HG02763 (cell line): Measurements from ENCODE around the gene MICAL3.

ENCODE experiments used
- ATAC-seq: cut with Tn5 transposase; IDR thresholded peaks from one replicate; pipeline ENCODE4 v1.9.1; 2021; ENCODE audit warnings: mild to moderate bottlenecking, moderate library complexity; ENCODE audit not compliant: unreplicated experiment

Gene MICAL3

DNA sequence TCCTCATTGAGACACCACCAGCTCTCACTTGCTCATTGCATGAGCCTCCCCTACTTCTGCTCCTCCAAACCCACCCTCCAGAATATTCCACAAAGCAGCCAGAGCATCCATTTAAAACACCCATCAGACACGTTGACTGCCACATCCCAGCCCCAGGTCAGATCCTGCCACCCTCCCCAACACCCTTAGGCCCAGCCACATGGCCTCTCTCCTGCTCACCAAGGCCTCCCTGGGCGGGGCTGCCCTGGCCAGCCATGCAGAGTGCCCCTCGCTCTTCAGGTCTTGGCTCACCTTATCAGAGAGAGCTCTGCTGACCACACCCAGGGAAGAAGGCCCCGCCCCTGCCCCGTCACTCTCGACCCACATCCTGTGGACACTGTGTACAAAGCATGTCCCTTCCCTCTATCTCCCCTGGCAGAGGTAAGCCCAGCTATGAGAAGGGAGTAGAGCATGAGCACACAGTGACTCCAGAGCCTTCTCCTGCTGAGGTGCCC lies 106.8 kb downstream of the MICAL3 start:
- no peak for ATAC-seq

- ATAC-seq: no peak
Measured at GRCh38 chr22:17916226-17916889, 108.0 kb downstream of the MICAL3 start.

GRCh38 chr22:17915676-17916075 lies 108.7 kb downstream of the MICAL3 start:
- ATAC-seq: no peak

DNA sequence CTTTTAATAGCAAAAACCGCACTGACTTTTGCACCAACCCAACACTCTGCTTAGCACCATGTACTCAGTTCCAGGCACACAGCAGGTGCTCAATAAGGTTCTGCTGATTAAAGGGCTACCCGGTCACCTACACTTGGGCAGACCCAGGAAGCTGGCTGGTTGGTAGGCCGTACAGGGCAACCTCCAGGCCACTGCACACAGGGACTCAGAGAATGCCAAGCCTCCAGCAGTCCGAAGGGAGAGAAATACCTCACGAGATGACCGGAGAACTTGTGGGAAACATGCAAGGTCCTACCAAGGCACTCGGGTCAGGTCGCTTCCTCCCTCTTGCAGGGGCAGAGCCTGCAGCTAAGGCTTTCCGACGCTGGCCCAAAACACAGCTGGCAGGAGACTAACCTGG lies 109.2 kb downstream of the MICAL3 start:
- ATAC-seq: no peak

DNA sequence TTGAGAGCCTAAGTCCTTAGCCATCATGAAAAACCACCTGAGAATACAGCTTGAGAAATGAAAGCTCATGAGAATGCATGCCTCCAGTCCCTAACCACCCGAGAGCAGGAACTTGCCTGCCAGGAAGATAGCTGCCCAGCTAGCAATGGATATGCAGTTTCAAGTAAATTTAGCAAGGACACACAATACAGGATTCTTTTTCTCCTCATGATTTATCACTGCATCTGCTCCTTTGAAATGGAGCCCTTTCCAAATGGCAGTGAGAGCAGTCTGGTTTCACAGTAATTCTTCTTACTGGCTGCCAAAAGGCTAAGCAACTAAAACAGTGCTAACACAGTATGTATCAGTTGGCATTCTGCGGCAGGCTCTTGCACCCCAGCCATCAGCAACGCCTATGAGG lies 109.9 kb downstream of the MICAL3 start:
- ATAC-seq: no peak

DNA sequence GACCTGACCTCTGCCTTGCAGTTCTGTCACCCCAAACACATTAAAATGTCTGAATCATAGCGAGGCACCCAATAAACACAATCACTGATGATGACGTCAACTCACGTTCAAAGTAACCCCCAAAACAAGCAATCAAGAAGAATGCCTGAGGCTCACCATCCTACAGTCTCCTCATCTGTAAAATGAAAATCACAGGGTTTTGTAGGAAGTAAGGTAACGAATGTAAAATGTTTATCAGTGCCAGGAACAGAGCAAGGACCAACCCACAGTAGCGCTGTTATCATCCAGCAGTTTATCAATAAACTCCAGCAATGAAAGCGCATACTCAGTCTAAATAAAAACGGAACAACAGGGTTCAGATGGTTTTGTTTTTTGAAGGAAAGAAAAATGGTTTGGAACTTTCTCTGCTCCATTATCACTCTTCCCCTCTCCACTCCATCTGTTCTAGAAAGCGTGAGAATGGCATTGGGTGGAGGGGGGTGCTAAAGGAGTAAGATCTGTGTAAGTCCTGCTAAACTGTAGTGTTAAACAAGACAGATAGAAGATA lies 110.5 kb downstream of the MICAL3 start:
- ATAC-seq: no peak

- no peak for ATAC-seq
Measured at GRCh38 chr22:17912945-17913721, 111.2 kb downstream of the MICAL3 start.

- ATAC-seq: no peak
Measured at GRCh38 chr22:17911887-17912286, 112.5 kb downstream of the MICAL3 start.

DNA sequence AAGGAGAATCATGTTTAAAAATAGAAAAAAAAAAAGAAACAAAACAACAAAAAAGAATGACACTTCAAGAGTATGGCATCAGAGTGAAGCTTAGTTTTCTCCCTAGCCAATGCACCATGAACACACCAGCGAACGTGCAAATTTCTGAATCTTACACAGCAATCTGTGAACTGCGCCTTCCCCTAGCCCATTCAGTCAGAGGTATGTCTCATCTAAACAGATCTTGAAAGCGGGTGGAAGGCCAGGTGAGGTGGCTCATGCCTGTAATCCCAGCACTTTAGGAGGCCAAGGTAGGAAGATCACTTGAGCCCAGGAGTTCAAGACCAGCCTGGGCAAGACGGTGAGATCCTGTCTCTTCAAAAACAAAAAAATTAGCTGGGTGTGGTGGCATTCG lies 113.1 kb downstream of the MICAL3 start:
- ATAC-seq: no peak

DNA sequence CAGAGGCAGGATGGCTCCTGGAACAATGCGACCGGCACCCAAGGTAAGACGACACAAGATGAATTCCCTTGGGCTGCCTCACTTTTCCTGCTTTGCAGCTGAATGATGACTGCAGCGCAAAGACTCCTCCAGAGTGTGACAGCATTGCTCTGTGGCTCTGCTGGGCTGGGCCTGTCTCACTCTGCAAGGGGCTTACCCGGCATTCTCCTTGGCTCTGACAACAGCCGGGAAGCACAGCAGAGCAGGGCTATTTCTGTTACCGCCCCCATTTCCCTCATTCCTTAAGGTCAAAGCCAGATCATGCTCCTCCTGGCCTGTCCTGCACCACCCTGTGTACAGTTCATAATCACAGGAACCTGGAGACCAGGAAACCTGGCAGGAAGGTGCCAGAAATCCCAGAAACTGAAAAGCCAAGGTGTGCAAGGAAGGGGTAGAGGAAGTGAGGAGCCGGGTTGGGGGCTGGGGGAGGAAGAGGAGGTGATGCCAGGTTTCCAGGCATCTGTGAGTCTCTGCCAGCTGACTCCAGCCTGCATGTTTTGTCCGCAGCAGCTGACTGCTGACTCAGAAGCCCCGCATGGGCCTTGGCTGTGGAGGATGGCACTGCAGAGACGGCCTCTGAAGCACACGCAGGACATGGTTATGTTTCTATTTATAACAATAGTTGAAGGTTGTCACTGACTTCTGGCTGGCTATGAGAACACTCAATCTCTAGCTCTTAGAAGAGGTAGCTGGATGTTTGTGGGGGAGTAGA lies 113.6 kb downstream of the MICAL3 start:
- ATAC-seq: no peak

DNA sequence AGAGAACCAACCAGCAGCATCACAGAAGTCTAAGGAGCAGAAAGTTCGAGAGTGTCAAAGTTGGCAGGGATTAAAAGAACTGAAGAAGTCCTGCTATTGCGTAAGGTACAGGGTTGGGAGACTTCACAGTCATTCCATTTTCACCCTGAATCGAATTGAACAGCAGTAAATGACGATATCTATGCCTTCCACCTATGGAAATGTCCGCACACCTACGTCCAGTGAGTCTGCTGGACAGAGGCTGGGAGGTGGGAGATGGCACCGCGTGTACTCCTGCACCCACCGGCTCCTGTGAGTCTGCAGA lies 116.7 kb downstream of the MICAL3 start:
- ATAC-seq: no peak

DNA sequence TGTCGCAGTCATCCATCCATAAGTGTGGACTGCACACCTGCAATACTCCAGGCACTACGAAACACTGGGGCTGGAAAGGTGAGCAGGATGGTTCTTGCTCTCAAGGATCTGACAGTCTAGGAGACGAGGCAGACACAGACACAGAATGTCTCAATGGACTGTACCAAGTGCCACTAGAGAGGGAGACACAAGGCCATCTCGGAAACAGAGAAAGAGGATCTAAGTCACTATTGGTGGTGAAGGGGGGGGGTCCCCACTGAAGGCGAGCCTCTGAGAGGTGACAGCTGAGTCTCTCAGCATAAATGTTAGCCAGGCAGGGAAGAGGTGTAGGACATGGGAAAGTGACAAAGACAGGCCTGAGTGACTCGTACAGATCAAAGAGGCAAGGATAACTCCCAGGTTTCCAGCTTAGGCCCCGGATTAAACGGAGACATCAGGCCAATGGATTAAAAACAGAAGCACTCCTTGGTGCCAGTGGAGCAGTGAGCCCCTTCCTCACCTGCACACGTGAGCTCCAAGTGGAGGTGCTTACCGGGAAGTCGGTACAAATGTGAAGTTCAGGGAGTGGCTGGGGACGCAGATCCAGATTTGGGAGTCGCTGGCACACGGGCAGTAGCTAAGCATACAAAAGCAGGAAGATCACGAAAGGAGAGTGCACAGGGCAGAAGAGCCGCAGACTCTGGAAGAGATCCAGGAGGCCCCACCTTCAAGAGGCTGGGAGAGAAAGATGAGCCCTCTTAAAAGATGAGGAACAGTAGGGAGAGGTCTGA lies 117.2 kb downstream of the MICAL3 start:
- no peak for ATAC-seq

GRCh38 chr22:17905445-17905844 lies 118.9 kb downstream of the MICAL3 start:
- ATAC-seq: no peak

- ATAC-seq: no peak
Measured at GRCh38 chr22:17903564-17904295, 120.6 kb downstream of the MICAL3 start.

DNA sequence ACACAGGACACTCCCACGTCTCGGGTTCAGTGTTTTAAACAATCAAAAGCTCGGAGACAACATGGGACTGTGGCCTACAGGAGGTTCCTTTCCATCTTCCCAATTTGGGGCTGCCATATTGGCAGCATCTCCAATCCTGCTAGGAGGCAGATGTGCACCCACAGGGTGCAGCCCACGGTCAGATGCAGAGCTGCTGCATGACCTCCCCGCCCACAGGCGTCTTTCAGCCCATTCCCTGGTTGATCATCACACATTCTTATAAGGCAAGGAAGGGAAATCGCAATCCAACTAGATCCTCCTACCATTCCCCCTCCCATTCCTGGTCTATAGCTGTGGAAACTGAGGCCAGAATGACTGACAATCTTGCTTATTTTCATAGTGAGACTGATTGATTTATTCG lies 121.4 kb downstream of the MICAL3 start:
- no peak for ATAC-seq

DNA sequence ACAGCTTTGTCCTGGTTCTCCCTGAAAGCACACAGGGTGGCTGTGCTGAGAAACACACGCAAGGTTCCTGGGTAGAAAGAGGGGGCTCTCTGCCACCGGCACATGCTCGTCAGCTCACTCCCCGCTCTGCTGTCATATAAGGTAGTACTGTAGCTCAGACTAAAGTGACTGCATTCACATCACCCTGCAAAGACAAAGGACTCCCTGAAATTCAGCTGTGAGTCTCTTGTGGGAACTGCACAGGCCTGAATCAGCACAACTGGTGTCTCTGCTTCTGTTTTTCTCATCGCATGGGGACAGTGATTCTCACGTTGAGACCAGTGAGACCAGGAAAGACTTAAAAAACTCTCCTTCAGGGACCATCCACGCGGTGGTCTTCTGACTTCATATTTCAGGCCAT lies 126.0 kb downstream of the MICAL3 start:
- no peak for ATAC-seq

GRCh38 chr22:17897858-17898257 lies 126.5 kb downstream of the MICAL3 start:
- no peak for ATAC-seq

GRCh38 chr22:17897426-17897825 lies 126.9 kb downstream of the MICAL3 start:
- no peak for ATAC-seq

GRCh38 chr22:17896586-17896985 lies 127.8 kb downstream of the MICAL3 start:
- ATAC-seq: no peak

GRCh38 chr22:17893900-17894535 lies 130.3 kb downstream of the MICAL3 start:
- no peak for ATAC-seq
